ENCODE data around the gene SLC15A3.

The SLC15A3 gene

GRCh38 chr11:60932605-60933356 is 19.2 kb downstream of the SLC15A3 start:
- in situ Hi-C loops (cut with HindIII; ENCODE audit: low sequenced_read_pairs), result no loop called here

GRCh38 chr11:60931917-60932316 is 20.1 kb downstream of the SLC15A3 start:
- in situ Hi-C loops (cut with HindIII; ENCODE audit: low sequenced_read_pairs), result no loop called here

DNA sequence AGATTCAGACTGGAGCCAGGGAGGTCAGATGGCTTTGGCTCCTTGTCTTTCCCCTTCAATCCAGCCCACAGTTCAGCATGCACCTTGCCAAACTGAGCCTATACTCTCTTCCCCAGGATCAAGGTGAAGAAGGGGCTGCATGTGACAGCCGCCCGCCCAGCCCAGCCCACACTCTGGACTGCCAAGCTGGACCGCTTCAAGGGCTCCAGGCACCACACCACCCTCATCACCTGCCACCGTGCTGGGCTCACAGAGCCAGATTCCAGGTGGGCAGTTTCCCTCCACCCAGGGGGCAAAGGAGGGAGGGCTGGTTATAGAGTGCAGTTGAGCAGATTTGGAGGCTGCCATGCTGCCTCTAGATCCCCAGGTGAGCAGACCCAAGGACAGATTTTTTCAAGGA is 21.6 kb downstream of the SLC15A3 start:
- in situ Hi-C loops (cut with HindIII; ENCODE audit: low sequenced_read_pairs), result no loop called here

DNA sequence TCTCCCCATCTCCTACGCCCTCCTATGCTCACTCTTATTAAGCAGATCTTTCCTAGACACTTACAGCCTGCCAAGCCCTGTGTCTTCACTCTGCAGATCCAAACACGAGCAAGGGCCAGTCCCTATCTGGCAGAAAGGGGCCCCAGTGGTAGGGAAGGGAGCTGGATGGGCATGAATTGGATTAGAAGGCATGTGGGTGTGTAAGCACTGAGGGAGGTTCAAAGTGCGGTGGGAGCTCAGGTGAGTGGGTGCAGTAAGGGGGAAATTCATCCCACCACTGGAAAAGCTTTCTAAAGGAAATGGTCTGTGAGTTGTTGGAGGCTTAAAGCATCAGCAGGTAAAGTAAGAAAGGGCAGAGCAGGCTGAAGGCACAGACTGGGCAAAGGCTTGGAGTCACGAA is 22.2 kb downstream of the SLC15A3 start:
- in situ Hi-C loops (cut with HindIII; ENCODE audit: low sequenced_read_pairs), result no loop called here

DNA sequence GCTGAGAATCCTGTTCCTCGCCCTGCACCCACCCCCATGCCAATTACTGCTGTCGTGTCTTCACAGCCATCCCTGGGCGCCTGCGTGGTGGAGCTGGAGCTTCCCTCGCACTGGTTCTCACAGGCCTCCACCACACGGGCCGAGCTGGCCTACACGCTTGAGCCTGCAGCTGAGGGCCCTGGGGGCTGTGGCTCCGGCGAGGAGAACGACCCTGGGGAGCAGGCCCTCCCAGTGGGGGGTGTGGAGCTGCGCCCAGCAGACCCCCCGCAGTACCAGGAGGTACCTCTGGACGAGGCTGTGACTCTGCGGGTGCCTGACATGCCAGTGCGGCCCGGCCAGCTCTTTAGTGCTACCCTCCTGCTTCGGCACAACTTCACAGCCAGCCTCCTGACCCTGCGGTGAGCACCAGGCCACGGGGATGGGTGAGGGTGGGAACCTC is 23.4 kb downstream of the SLC15A3 start:
- in situ Hi-C loops (cut with HindIII; ENCODE audit: low sequenced_read_pairs), result no loop called here

GRCh38 chr11:60927600-60927999 is 24.4 kb downstream of the SLC15A3 start:
- in situ Hi-C loops (cut with HindIII; ENCODE audit: low sequenced_read_pairs), result no loop called here

GRCh38 chr11:60927061-60927592 is 24.8 kb downstream of the SLC15A3 start:
- in situ Hi-C loops (cut with HindIII; ENCODE audit: low sequenced_read_pairs), result no loop called here

- in situ Hi-C loops (cut with HindIII; ENCODE audit: low sequenced_read_pairs), result no loop called here
Observed at GRCh38 chr11:60926500-60926899, 25.5 kb downstream of the SLC15A3 start.

DNA sequence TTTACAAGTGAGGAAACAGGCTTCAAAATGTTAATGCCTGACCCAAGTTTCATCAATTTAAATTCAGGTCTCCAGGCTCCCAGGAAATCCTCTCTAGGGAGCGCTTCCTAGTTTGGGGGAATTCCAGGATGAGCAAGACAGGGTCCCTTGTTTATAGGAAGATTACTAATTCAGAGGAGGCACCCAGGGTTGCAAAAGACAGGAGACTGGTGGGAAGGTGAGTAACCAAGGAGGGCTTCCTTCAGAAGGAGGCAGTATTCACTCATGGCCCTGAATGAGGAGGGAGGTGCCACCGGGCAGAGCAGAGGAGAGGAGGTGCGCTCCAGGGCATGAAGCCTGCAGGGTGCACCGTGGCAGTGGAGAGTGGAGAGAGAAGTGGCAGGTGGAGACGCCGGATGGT is 26.1 kb downstream of the SLC15A3 start:
- in situ Hi-C loops (cut with HindIII; ENCODE audit: low sequenced_read_pairs), result no loop called here

DNA sequence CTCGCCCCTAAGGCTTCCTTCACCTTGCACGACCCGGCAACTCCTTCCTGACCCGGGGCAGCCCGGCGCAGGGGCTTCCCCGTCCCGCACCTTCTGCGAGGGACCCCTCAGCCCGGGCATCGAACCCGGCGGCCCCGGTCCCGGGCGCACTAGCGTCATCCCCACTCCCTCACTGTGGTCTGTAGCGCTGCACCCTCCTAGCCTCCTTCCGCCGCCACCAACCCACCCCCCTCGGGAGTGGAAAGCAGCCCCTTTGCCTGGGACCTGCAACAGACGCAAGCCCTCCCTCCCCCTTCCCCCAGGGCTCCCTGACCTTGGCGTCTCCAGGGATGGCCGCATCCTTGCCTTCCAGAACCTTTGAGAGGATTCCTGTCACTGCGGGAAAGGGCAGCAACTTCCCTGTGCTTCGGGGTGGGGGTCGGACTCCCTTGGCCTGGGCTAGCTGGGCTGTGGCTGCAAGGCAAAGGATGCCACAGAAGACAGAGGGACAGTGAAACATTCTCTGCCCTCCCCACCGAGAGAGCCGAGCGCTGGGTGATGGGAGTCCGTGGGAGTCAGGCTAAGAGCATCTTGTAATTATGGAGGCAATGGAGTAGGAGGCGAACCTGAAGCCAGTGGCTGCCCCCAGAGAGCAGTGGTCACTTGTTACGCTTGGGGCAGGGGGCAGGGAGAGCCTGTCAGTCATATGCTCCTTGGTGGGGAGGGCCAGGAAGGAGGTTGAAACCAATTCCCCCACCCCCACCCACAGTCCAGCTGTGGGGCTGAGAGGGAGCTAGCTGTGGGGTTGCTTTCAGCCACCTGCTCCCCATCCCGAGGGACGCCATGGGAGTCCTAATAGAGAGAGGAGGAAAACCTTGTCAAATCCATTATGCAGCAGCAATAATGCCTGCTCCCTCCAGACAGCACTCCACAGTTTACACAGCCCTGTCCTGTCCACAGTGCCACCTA is 26.8 kb downstream of the SLC15A3 start:
- in situ Hi-C loops (cut with HindIII; ENCODE audit: low sequenced_read_pairs), result no loop called here

- in situ Hi-C loops (cut with HindIII; ENCODE audit: low sequenced_read_pairs), result no loop called here
Observed at GRCh38 chr11:60924110-60924905, 27.7 kb downstream of the SLC15A3 start, which contains the start of gene TMEM132A. TSS of gene TMEM132A (plus strand) at chr11:60924460. CDS start at chr11:60924634, 174 bp downstream.

GRCh38 chr11:60923800-60924109 is 28.2 kb downstream of the SLC15A3 start:
- in situ Hi-C loops (cut with HindIII; ENCODE audit: low sequenced_read_pairs), result no loop called here

DNA sequence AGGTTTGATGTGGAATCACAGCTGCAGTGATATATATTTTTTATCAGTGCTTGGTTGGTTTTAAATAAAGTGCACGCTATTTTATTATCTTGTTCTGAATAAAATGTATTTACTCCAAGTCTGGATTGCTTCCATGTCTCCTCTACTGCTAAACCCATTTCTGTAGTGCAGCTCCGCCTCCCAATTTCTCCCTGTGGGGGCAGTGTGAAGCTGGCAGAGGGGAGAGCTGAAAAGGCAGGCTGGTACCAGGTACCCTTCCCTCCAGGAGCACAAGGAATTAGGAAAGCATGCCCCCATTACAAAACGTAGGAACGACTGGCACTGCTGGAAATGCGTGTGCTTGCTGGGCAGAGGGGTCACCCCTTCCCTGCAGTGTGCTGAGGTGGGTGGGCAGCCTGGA is 28.6 kb downstream of the SLC15A3 start:
- in situ Hi-C loops (cut with HindIII; ENCODE audit: low sequenced_read_pairs), result no loop called here

GRCh38 chr11:60922906-60923305 is 29.1 kb downstream of the SLC15A3 start:
- in situ Hi-C loops (cut with HindIII; ENCODE audit: low sequenced_read_pairs), result no loop called here

GRCh38 chr11:60921777-60922335 is 30.1 kb downstream of the SLC15A3 start:
- in situ Hi-C loops (cut with HindIII; ENCODE audit: low sequenced_read_pairs), result no loop called here

- in situ Hi-C loops (cut with HindIII; ENCODE audit: low sequenced_read_pairs), result no loop called here
Observed at GRCh38 chr11:60921259-60921658, 30.7 kb downstream of the SLC15A3 start.

DNA sequence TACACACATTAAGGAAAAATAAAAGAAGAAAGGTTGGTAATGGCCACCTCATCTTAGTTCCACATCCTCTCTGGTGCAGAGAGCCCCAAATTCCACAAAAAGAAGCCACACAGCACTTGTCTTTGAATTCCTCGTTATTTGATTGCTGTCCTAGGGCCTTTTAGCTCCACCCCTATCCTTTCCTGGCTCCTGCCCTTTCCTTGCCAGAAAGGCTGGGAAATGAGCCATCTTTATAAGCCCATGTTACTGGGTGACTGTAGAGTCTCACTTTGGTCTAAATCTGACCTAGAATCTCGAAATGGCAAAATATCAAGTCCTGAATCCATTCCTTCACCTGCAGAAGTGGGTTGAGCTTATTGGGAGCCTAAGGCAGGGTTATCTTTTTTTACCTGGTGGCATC is 32.0 kb downstream of the SLC15A3 start:
- in situ Hi-C loops (cut with HindIII; ENCODE audit: low sequenced_read_pairs), result no loop called here

- in situ Hi-C loops (cut with HindIII; ENCODE audit: low sequenced_read_pairs), result no loop called here
Observed at GRCh38 chr11:60919320-60919719, 32.7 kb downstream of the SLC15A3 start.

- in situ Hi-C loops (cut with HindIII; ENCODE audit: low sequenced_read_pairs), result no loop called here
Observed at GRCh38 chr11:60918939-60919265, 33.1 kb downstream of the SLC15A3 start.

DNA sequence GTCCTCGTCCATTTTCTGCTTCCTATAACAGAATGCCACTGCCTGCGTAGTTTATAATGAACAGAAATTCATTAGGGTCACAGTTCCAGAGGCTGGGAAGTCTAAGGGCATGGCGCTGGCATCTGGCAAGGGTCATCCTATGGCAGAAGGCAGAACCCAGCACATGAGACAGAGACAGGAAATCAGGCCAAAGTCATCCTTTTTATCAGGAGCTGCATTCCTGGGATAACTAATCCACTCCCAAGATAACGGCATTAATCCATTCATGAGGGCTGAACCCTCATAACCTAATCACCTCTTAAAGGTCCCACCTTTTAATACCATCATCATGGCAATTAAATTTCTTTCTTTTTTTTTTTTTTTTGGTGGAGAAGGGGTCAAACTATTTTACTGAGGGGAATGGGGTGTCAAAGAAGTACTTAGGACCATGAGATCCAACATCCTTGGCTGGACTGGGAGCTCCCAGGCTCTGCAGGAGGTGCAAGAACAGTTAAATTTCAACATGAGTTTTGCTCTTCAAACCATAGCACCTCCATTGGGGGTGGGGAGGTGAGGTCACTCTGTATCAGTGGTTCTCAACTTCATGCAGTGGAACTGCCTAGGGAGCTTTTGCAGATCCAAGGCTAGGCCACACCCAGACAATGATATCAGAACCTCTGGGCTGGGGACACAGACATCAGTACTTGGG is 33.6 kb downstream of the SLC15A3 start:
- in situ Hi-C loops (cut with HindIII; ENCODE audit: low sequenced_read_pairs), result no loop called here
